GM19463 (cell line): ENCODE results near the gene SEC14L1.
A peak's percentile ranks its signal among the peaks of the same experiment; 100 is the strongest.
"Not testable (repeated sequence)": the region's sequence is repeated elsewhere in the genome, so short reads cannot be mapped to it uniquely, and the experiment has no call there.

Experiments used
- ATAC-seq: cut with Tn5 transposase; IDR thresholded peaks from one replicate; pipeline ENCODE4 v1.9.1; 2021; ENCODE audit warnings: mild to moderate bottlenecking, moderate library complexity; ENCODE audit not compliant: unreplicated experiment

SEC14L1 gene

DNA sequence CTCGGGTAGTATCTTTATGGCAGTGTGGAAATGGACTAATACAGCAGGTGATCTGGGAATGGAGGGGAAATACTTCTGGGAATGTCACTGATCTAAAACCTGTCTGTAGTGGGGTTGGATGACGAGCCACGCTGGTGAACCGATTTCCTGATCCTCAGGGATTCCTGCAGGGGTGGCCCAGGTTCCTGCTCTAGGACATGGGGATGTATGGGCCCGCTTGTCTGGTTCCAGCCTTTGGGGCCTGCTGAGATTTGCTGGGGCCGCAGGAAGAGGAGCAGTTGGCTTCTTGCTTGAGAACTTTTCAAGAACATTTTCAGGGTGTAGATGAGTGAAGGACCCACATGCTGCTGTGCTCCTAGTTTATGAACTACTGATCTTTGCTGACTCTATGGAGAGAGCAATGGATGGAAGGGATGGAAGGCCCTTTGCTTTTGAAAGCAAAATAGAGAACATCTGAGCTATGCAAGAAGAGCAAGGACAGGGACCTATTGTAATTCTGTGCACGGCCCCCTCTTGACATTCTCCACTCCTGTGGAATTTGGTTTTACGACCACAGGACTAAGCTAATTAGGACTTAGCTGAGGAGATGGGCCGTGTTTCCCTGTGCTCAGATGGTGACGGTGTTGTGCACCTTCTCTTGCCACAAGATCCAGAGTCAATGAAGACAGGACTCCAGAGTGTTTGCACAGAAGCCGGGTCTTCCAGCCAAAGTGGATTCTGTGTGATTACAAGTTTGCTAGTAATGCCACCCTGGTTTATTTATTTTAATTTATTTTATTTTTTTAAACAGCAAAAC is 90.5 kb downstream of the SEC14L1 start:
- ATAC-seq = no peak

DNA sequence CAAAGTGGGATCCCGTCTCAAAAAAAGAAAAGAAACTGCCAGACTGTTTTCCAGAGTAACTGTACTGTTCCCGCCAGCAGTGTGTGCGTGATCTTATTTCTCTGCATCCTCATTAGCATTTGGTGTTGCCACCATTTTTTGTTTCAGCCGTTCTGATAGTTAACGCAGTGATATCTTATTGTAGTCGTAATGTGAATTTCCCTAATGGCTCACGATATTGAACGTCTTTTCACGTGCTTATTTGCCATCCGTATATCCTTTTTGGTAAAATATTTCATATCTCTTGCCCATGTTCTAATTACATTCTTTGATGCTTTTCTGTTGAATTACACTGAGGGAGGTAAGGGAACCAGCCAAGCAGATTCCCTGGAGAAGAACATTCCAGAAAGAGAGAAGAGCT is 92.4 kb downstream of the SEC14L1 start:
- ATAC-seq = no peak

DNA sequence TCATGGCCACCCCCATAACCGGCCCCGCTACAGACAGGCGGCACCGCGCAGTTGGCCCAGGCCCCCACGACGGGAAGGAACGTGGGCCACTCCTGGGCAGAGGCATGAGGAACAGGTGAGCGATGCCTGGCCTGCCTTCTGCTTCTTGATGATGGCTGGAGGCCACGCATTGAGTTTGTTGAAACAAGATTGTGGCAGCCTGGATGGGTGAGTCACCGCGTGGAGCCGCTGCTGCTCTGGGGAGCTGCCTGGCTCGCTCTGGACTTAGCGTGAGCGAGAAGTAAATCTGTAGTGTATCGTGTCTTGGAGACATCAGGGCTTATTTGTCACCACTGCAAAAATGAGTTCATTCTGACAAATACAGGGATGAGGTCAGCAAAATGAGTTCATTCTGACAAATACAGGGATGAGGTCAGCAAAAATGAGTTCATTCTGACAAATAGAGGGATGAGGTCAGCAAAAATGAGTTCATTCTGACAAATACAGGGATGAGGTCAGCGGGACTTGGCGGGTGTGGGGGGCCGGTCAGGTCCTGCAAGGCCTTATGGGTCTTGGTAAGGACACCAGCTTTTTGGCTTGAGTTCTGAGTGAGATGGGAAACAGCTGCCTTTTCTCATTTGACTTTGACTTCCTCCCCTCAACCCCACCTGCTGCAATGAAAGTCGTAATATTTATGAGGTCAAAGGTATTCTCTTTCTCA is 93.0 kb downstream of the SEC14L1 start:
- no peak for ATAC-seq

DNA sequence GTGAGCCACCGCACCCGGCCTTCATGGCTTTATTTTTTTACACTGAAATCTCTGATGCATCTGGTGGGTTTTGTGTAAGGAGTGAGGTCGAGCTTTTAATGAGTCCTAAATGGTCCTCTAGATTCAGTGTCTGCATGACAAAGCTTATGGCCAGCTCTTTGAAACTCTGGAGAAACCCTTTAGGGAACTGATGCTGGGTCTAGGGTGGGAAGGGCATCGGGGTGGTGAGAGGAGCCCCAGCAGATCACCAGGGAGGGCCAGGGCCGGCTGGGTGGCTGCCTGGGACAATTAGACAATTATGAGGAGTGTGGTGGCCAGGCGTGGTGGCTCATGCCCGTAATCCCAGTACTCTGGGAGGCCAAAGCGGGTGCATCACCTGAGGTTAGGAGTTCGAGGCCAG is 93.9 kb downstream of the SEC14L1 start:
- no peak for ATAC-seq

GRCh38 chr17:77235370-77235941 is 94.7 kb downstream of the SEC14L1 start:
- no peak for ATAC-seq

- no peak for ATAC-seq
Measured at GRCh38 chr17:77237232-77238008, 96.7 kb downstream of the SEC14L1 start.

GRCh38 chr17:77240976-77241375 is 100.2 kb downstream of the SEC14L1 start:
- no peak for ATAC-seq

- no peak for ATAC-seq
Measured at GRCh38 chr17:77242118-77242851, 101.5 kb downstream of the SEC14L1 start.

DNA sequence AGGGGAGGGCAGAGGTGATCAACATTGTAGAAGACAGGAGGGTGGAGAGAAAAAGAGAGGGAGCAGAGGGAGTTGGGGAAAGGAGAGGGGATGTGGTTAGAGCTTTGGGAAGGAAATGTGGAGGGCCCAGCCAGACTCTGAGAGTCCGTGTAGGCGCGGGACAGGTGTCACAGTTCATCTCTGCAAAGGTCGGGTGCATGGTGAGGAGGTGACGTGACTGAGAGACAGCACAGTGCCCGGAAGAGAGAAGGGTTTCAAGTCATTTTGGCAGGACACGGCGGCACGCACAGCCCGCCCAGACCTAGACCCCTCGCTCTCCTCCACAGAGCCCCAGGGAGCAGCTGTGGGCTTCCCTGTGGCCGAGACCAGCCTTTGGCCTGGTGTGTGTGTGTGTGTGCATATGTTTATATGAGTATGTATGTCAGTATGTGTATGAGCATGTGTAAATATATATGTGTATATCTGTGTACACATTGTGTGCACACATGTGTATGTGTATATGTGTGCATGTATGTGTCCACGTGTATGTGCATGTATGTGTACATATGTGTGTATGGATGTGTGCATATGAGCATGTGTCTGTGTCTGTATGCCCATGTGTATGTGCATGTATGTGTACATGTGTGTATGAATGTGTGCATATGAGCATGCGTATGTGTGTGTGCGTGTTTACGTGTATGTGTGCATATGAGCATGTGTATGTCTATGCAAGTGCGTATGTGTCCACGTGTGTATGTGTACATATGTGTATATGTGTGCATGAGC is 104.6 kb downstream of the SEC14L1 start:
- peak; percentile 58 for ATAC-seq

GRCh38 chr17:77246110-77247047 is 105.6 kb downstream of the SEC14L1 start:
- ATAC-seq = peak; percentile 11

DNA sequence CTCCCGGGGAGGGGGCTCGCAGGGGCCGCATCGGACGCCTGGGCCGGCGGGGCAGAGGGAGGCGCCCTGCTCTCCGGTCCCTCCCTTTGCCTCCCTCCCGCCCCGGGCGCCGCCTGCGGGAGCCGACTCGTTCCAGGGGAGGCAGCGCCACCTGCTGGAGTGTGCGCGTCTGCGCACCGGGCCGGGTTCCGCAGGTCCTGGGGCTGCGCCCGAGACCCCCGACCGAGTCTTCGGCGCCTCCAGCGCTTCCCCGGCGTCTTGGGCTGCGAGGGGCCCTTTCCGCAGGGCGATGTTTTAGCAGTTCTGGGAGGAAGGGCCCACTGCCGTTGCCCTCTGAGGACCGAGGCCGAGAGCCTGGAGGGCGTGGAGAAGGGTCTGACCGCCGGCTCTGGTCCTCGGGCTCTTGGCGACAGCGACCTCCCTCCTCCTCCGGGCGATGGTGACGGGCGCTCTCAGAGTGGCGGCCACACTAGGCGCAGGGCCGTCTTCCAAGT is 106.3 kb downstream of the SEC14L1 start:
- ATAC-seq = peak; percentile 63

- ATAC-seq = no peak
Measured at GRCh38 chr17:77247609-77248008, 106.8 kb downstream of the SEC14L1 start.

DNA sequence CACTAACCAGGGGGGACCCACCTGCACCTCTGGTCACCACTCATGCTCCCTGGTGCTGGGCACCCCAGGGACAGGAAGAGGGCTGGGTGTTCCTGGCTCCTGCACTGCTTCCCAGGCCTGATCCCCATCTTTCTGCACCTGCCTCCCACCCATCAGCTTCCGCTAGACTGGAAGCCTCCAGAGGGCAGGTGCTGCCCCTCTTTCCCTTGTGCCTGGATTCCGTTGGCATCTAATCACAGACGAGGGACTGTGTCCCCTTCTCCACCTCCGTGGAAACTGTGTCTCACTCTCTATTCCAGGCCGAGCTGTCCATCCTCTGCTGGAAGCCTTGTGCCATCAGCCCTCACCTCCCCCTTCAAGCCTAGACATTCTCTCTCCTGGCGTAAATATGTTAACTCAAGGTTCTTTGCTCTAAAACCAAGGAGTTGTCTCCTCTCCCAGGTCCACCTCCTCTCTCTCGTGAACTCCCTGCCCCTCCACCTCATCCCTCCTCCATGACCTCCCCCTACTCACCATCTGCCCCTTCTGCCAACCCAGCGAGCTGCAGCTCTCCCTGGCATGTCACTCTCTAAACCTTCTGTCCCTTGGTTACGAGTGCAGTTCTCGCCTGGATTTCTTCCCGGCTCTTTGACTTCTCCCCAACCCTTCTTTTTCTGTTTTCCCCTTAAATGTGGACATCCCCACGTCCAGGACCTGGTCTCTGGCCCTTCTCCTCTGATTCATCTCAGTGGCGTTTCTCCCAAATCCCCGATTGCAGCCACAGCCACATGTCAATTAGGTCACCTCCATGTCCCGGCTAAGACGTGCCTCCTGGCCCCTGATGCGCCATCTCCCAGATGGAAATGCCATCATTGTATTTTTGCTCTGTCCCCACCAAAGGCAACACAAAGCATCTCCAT is 107.7 kb downstream of the SEC14L1 start:
- no peak for ATAC-seq

- ATAC-seq = no peak
Measured at GRCh38 chr17:77251622-77252183, 110.9 kb downstream of the SEC14L1 start.

DNA sequence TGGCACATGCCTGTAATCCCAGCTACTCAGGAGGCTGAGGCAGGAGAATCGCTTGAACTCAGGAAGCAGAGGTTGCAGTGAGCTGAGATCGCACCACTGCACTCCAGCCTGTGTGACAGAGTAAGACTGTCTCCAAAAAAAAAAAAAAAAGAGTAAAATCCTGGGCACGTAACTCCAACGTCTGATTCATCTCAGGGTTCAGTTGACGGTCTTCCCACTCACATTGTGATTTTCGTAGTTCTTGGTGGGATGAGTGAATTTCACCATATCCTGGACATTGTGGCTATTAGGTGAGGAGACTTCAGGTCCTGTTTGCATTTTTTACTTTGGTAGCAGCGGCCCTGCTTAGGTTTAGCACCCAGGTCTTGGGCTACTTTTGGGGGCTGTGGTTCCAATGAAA is 111.5 kb downstream of the SEC14L1 start:
- not testable (repeated sequence) for ATAC-seq

DNA sequence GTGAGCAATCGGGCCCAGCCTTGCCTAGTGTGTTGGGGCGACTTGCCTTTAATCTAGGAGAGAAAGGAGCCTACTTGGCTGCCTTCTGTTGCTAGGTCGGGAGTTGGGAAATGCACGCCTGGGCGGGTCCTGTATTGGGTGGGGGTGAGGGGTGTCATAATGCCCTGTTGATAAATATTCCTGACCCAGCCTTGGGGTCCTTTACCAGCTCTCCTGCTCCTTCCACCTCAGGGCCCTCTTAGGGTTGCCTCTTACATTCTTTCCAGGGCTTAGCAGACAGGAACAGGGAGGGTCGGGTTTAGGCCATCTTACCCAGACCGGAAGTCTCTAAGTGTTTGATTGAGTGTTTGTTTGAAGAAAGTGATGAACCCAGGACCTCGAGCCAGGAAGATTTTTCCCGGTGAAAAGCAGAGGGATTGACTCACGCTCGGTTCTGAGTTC is 112.9 kb downstream of the SEC14L1 start:
- no peak for ATAC-seq
